Left renal pelvis (tissue), 4 donors: Measurements from ENCODE around the gene NOP53. TPM values are rescaled to one million over a fixed set of nuclear protein-coding genes. Genes with fewer than 3 reads are reported as not detected.
"Not testable (repeated sequence)": the region's sequence is repeated elsewhere in the genome, so short reads cannot be mapped to it uniquely, and the experiment has no call there.

Experiments
- DNase-seq, 4 donors: peaks; one replicate each; pipeline ENCODE4 v3.0.0-alpha.2; 2013; ENCODE audit warnings: low read depth in 4 of 4, low spot score in 3 of 4
- polyA plus RNA-seq, 4 donors: library from polyadenylated mRNA; unstranded; fragments of 120-200 nt; gene quantifications; one replicate each; pipeline ENCODE4 v1.2.1, GENCODE V29; 2013; ENCODE audit not compliant: insufficient read length in 4 of 4

NOP53 gene
- polyA plus RNA-seq, 4 donors: 363 to 439 (median 379) TPM

GRCh38 chr19:47752440-47753211 is 7.3 kb downstream of the NOP53 start:
- DNase-seq: no peak

- DNase-seq: no peak
These were observed 9.1 kb downstream of the NOP53 start for GRCh38 chr19:47754206-47755064.

- DNase-seq: no peak
These were observed 9.9 kb downstream of the NOP53 start for GRCh38 chr19:47755065-47755761.

- DNase-seq: no peak
These were observed 10.6 kb downstream of the NOP53 start for GRCh38 chr19:47755762-47756626.

GRCh38 chr19:47756627-47756929 is 11.2 kb downstream of the NOP53 start:
- no peak for DNase-seq

- no peak for DNase-seq
These were observed 11.7 kb downstream of the NOP53 start for GRCh38 chr19:47756953-47757608.

- no peak for DNase-seq
These were observed 12.5 kb downstream of the NOP53 start for GRCh38 chr19:47757617-47758442.

- DNase-seq: no peak
These were observed 13.1 kb downstream of the NOP53 start for GRCh38 chr19:47758443-47758804.

- no peak for DNase-seq
These were observed 15.3 kb downstream of the NOP53 start for GRCh38 chr19:47760632-47760999.

GRCh38 chr19:47761566-47761965 is 16.2 kb downstream of the NOP53 start:
- no peak for DNase-seq

GRCh38 chr19:47762151-47762550 is 16.8 kb downstream of the NOP53 start:
- DNase-seq: no peak

- DNase-seq: no peak
These were observed 17.4 kb downstream of the NOP53 start for GRCh38 chr19:47762615-47763308.

GRCh38 chr19:47764705-47765104 is 19.4 kb downstream of the NOP53 start:
- not testable (repeated sequence) for DNase-seq

GRCh38 chr19:47765523-47766358 is 20.4 kb downstream of the NOP53 start:
- DNase-seq: peak in 1 of 4 donors; percentile 33

- no peak for DNase-seq
These were observed 20.9 kb downstream of the NOP53 start for GRCh38 chr19:47766359-47766620.

- DNase-seq: no peak
These were observed 21.3 kb downstream of the NOP53 start for GRCh38 chr19:47766670-47767069.

GRCh38 chr19:47767349-47767748 is 22.0 kb downstream of the NOP53 start:
- no peak for DNase-seq

GRCh38 chr19:47768604-47769003 is 23.3 kb downstream of the NOP53 start:
- DNase-seq: no peak
